ENCODE measurements around the gene STAC3.

The STAC3 gene

GRCh38 chr12:57254506-57255280 is 3.7 kb upstream of the STAC3 start:
- DNase-seq, result no peak

DNA sequence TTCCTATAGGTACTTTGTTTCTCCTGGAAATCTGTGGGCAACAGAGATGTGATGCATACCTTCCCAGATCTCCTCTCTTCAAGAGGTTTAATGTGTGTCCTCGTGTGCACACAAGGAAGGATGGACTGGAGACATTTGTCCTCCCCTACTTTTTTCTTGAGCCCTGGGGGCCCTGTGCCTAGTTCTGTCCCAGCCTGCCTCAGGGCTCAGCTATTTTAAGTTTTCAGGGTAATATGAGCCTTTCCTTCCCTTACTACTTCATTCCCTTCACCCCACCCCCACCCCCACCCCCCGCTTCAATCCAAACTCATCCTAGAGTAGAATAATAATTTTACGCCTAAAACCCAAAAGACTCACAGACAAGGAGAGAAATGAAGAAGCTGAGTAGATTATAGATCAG is 446 bp downstream of the STAC3 start:
- DNase-seq, result no peak

- no peak for DNase-seq
These were observed 1.8 kb downstream of the STAC3 start for GRCh38 chr12:57248934-57249742.

GRCh38 chr12:57247041-57247440 is 3.9 kb downstream of the STAC3 start:
- DNase-seq, result no peak

DNA sequence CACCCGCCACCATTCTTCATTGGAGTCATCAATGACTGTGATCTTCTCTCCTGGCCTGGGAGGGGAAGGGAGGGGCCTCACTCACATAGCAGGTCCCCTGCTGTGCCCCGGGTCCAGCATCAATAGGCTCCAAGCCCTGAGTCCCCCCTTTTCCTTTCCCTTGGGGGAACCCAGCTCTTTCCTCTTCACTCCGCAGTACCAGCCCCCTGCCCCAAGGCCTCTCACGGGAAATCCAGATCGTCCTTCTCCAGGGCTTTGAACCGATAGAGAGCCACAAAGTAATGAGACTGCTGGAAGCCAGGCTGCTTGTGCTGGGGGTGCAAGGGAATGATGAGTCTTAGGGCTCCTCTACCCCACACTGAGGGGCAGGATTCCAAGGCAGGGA is 6.7 kb downstream of the STAC3 start:
- no peak for DNase-seq

GRCh38 chr12:57243521-57244311 is 7.3 kb downstream of the STAC3 start:
- DNase-seq, result peak; percentile 72

- peak; percentile 45 for DNase-seq
These were observed 8.1 kb downstream of the STAC3 start for GRCh38 chr12:57242691-57243454.

DNA sequence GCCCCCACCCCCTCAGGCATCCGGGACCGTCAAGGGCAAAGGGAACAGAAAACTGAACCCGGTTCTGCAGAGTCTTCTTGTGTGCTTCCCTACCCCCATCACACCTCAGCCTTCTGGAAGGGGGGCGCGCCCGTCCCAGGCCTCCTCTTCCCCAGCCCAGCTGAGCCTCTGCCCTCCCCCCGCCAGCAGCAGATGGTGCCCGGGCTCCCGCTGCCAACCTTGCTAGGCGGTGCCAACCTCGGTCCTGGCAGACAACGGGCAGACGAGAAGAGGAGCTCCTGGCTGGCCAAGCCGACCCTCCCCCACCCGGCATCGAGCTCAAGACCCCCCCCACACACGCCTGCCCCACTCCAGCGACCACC is 8.7 kb downstream of the STAC3 start:
- no peak for DNase-seq

DNA sequence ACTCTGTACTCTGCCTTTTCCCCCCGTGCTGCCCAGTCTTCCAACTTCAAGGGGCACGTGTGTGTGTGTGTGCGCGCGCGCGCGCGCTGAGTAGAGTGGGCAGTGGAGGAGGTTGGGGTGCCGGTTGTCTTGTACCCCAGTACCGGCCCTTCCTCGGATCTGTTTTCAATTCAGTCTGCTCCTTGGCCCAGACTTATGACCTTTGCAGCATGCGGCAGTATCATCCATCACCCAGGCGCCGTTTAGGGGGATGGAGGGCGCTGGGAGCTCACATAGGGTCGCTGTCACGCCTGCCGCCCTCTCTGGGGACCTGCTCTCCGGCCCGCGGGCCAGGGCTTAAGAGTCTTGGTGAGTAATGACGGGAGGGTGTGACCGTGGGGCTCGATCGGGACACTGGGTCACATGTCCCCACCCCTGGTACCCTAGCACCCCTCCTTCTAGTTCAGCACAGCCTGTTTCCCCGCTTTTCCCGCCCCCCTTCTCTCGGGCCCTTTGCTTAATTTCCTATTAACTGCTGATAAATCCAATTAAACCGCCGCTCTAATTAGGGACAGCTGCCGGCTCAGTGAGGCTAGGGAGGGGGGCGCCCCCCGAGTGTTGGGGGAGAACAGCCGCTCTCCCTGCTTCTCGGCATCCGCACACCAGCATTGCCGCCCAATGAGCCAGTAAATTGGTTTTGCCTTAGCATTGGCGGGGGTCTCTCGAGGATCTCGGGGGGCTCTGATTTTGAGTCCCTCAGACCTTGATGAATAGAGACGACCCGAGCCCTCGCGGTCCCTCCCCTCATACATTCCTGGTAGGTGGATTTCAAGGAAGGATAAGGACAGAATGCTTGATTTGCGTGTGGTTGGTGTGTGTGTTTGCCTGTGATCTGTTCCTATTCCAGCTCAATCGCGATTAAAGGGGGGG is 9.3 kb downstream of the STAC3 start:
- DNase-seq, result no peak

- no peak for DNase-seq
These were observed 10.0 kb downstream of the STAC3 start for GRCh38 chr12:57240926-57241401.

- DNase-seq, result no peak
These were observed 10.7 kb downstream of the STAC3 start for GRCh38 chr12:57240066-57240921.

DNA sequence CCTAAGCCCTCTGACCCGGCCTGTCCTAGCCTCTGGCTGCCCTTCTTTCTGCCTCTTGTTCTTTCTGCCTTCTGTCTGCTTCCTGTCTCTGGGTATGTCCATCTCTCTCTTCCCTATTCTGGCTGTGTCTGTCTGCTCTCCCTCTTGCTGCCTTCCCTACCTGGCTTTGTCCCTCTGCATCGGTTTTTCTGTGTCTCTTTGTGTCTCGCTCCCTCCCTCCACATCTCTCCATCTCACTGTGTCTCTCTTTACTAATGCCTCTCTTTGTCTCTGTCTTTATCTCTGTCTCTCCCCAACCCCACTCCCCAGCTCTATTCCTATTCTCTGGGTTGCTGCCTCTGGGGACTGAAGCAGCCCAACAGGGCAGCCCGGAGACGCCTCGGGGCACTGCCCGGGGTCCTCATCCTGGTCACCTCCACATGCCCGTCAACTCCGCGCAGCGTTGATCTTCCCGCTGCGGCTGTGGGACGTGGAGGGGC is 11.4 kb downstream of the STAC3 start:
- DNase-seq, result no peak

DNA sequence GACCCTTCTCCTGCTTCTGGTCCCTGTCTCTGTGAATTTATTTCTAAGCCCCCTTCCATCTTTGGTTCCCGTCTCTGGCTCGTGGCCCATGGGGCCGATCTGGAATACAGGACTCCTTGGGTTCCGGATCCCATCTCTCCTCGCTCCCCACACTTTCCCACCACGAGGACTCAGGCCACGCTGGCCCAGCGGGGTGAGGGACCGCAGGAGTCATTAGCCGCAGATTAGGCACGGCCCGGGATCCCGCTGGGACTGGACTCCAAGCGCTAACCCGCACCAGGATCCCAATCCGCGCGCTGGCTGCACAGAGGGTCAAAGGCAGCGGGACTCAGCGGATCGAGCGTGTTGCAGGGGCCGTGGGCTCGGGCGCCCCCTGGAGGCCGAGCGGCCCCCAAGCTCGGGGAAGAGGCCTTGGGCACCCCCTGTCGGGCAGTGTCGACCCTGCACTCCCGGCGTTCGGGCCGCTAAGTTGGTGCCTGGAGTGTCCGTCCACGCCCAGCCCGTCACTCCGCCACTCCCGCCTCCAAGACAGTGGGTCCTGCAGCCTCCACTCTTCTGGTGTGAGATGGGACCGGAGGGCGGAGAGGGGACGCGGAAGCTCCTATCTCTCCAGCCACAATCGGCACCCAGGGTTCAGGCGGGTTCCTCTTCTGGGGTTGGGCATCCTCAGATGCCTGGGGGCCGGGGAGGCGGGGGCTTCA is 12.0 kb downstream of the STAC3 start:
- peak; percentile 59 for DNase-seq

DNA sequence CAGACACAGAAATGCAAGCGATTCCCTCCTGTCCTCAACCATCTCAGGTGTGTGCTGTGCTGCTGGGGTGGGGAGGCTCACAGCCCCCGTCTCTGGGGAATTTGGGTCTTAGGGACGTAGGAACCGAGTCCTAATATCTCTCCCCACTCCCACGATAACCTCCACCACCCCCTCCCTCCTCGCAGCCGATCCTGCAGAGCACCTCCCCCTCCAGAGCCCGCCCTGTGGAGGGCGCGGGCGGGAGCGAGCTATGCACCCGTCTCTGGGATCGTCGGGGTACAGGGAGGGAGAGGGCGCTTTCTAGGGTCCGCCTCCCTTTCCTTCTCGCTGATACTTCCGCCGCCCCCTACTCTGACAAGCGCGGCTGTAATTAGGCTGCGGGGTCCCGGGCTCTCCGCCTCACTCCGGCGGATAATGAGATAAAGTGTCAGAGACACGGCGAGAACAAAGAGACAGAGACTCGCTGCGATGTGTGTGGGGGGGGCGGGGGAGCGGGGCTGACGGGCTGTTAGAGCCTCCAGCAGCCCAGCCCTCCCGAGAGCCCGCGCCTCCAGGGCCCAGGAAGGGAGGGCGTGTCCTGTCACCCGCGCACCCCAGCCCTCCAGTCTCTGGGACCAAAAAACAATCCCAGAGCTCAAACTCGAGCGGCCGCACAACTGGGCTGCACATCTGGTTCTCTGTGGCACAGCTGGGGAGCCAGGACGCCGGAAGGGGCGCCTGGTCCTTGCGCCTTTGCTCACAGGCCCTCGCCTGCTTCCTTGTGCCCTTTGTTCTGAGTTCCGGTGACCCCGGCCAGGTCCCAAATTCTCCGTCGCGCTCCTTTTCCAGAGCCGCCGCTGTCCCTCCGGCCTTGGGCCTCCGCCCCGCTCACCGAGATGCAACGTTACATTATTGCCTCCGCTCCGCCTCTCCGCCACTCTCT is 12.8 kb downstream of the STAC3 start:
- DNase-seq, result no peak

DNA sequence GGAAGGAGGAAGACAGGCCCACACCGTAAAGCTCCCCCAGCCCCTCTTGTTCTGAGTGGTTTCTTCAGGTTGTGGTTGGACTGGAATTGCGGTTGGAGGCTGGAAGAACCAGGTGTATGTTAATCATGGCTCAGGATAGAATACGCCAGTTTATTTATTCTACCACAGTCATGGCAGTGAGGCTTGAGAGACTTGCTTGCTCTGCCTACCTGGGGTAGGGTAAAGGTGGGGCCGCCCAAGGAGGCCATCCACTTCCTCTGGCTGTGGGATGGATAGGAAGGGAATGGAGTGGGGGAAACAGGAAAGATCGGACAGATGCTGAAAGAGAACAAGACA is 13.4 kb downstream of the STAC3 start:
- DNase-seq, result no peak

GRCh38 chr12:57236925-57237595 is 13.9 kb downstream of the STAC3 start:
- no peak for DNase-seq

GRCh38 chr12:57236201-57236924 is 14.6 kb downstream of the STAC3 start:
- DNase-seq, result no peak

Data from NCI-H226 (cell line).